Stimulated activated CD4-positive, alpha-beta T cell treated with anti-CD3 and anti-CD28 coated beads, TNF-alpha, amount 100 ng/mL, for 4 hours (primary cell): Measurements from ENCODE around the gene POLE.

Source experiments
- DNase-seq, 3 experiments: peaks; one replicate each; pipeline ENCODE4 v3.0.0-alpha.2; 2020; ENCODE audit warnings: low read depth in 3 of 3

The POLE gene

GRCh38 chr12:132580701-132581292, 106.3 kb downstream of the POLE start:
- DNase-seq = no peak

GRCh38 chr12:132579744-132580143, 107.4 kb downstream of the POLE start:
- no peak for DNase-seq

- no peak for DNase-seq
Measured at GRCh38 chr12:132578826-132579225, 108.3 kb downstream of the POLE start.

- no peak for DNase-seq
Measured at GRCh38 chr12:132578118-132578517, 109.0 kb downstream of the POLE start.

- DNase-seq = no peak
Measured at GRCh38 chr12:132577191-132577920, 109.8 kb downstream of the POLE start.

- DNase-seq = no peak
Measured at GRCh38 chr12:132576701-132577100, 110.4 kb downstream of the POLE start.

GRCh38 chr12:132575661-132576060, 111.5 kb downstream of the POLE start:
- DNase-seq = no peak

- no peak for DNase-seq
Measured at GRCh38 chr12:132574271-132574996, 112.7 kb downstream of the POLE start.
